Glomerular visceral epithelial cell (primary cell): ENCODE data around the gene LHX3.
A peak's percentile ranks its signal among the peaks of the same experiment; 100 is the strongest.

Source experiments
- DNase-seq: peaks from one replicate; pipeline ENCODE4 v3.0.0-alpha.2; 2016; ENCODE audit errors: extremely low spot score

Gene LHX3

DNA sequence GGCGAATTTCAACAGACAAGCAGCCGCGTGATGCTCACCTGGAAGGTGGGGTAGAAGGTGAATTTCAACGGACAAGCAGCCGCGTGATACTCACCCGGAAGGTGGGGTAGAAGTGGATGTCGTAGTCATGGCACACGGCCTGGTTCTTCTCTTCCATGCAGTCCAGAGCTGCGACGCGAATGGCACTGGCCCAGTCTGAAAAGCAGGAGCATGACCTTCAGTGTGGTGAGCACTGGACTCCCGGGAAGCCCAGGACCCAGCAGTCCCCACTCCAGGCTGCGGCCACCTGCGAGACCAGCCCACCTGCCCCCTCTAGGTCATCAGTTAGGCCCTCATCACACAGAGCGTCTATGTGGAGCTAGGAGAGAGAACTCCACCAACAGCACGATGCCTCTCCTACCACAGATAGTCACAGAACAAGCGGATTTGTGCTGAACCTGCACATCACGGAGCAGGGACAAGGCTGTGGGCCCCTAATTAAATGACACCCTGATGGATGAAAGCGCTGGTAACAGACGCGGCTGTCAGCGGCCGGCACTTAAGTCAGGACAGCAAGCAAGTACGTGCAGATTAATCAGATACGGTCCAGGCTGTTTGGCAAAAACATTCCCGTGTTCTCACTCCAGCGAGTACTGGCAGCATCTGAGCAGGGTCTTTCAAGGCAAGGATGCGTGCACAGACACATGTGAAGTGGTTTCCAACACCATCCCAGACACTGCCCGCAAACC lies 21.9 kb upstream of the LHX3 start:
- DNase-seq: no peak

DNA sequence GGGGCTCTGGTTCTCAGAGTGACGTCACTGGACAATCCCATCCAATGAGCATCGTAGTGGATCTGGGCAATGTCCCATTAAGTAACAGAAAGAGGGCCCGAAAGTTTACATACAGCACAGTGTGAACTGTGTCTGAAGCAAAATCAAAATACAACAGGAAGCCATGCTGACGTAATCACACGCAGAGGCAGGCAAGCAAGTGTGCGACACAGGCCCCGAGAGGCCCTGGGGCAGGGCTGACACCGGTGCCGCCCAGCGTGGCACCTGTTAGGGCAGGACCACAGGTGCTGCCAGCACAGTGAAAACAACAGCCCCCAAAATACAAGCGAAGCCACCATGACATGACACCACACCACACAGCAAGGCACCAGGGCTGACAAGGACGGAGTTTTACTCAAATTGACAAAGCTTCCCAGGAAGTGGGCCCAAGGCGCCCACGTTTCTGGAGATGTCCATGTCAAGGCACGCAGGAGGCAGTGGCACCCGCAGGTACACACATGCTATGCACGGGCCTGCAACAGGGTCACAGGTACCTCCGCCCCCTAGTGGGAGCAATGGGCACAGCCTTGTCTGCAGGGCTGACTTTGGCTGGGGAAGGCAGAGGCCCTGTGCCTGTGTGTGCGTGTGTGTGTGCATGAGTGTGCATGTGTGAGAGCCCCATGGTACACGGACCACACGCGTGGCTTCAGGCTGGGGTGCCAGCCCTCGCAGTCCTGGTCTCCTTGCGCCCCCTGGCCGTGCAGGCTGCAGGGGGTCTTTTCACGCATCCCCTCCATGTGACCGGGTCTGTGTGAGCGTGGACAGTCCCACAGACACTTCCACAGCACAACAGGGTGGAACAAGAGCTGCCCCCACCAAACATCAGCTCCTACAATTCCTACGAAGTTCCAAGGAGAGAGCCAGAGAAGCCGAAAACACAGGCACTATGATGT lies 21.1 kb upstream of the LHX3 start:
- peak; percentile 48 for DNase-seq

DNA sequence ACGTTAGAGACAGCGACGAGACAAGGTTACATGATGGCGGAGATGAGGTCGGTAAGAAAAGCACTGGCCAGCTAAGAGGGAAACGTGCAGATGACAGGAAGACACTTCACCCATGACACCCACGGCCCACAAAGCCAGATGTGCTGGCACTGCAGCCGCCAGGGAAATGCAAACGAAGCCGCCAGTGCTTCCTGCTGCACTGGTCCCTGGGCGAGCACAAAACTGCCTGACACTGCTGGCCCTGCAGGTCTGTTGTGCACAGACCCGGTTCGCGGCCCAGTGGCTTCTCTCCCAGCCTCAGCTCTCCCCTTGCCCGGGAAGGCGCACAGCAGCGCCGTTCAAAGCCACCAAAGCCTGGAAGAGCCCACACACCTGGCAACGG lies 20.4 kb upstream of the LHX3 start:
- DNase-seq: no peak

DNA sequence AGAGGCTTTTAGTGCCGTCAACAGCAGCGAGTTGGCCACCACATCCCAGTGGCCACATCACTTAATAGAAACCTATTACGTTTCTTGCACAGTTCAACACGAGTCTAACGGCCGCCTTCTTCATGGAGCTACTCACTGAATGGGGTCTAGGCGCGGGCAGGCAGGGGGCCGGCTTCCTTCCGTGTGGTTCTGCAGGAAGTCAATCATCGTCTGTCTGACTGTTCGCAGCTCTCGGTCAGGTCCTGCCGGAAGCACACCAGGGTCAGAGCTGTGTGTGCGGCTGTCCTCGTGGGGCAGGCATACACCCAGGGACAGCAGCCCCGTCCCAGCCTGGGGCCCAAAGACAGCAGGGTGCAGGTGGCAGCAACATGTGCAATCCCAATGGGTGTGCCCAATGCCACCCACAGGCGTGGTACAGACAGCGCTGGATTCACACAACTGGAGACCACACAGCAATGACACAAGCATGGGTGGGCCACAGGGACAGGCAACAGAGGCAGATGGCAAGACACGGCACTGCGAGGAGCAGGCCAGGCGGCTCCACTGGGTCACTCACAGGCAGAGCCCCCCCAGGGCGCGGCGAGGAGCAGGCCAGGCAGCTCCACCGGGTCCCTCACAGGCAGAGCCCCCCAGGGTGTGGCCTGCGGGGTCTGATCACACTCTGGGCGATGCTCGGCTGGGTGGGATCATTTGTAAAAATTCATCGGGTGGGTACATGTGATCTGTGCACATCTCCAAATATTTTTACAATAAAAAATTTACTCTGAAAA lies 19.1 kb upstream of the LHX3 start:
- no peak for DNase-seq

DNA sequence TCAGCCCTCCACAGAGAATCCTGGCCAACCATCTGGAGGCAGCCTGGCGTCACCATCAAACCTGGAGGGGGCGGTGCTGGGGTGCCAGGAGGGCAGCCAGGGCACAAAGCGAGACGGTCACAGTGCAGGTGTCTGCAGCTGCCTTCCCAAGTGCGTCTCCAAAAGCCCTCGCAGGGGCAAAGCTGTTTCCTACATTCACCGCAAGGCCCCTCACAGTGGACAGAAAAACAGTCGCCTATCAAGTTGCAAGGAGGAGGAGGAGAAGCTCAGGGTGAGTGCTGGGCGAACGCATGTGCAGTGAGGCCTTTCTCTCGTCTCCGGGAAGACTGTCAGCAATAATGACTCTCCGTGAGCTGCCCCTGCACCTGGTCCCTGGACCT lies 18.0 kb upstream of the LHX3 start:
- DNase-seq: no peak

DNA sequence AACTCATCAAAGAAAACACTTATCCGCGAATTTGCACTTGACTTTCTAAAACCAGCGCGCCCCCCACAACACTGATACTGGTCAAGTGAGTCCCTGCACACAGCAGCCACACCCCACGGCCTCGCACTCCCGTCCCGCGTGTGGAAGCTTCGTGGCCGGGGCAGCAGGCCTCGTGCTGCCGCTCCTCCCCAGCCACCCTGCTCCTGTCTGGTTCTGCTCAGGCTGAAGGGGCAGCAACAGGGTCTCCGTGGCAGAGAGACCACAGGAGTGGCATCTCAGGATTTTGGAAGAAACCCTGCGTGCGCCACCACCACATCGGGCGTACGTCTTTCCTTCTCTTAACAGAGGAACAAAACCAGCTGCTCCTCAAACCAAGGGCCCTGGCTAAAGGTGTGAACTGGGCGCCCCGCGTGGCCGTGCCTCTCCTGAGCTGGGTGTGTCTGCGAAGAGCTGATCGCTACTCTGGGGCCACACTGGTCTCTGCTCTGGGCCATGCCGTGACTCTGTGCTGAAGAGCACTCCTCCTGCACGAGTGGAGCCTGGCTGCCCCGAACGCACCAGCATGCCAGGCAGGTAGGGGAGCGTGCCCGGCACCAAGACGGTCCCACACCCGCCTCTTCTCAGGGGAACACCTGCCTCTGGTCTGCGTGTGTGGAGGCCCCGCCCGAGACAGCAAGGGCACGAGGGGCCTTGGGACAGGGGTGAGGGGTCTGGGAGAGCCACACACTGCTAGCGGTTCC lies 17.4 kb upstream of the LHX3 start:
- no peak for DNase-seq

DNA sequence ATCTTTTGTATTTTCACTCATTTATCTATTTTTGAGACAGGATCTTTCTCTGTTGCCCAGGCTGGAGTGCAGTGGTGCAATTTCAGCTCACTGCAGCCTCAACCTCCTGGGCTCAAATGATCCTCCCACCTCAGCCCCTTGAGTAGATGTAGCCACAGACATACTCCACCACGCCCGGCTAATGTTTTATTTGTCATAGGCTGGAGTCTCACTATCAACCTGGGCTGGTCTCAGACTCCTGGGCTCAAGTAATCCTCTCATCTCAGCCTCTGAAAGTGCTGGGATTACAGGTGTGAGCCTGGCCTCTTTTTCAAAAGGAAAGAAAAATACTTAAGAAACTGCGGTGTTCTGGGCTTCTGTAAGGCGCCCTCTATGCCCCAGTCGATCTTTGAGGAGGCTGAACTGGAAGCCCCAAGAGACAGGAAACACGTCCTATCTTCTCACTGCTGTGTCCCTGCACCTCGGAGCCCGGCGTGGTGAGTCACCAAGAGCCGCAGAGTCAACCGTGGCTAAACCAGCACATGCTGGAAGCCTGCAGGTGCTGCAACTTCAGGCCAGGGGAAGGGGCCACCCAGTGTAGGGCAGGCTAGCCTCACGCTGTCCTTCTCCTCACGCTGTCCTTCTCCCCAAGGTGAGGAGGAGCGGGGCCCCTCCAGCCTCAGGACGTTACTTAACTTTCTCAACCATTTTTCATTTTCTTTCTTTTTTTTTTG lies 15.2 kb upstream of the LHX3 start:
- DNase-seq: peak; percentile 73

DNA sequence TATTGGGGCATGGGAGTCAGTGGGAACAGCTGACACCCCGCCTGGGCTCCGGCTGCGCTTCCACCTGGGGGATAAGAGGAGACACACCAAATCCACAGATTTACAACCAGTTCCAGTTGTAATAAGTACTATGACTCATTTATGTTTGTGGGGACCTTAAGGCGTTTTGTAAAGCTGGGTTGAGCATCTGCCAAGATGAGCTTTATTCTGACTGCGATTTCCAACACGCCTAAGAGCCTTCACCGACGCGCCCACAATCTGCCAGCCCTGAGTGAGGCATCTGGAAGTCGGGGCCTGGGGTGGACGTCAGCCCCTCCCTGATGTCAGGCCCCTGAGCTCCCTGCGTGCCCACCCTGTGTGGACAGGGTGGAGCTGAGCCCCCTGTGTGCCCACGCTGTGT lies 14.3 kb upstream of the LHX3 start:
- no peak for DNase-seq

DNA sequence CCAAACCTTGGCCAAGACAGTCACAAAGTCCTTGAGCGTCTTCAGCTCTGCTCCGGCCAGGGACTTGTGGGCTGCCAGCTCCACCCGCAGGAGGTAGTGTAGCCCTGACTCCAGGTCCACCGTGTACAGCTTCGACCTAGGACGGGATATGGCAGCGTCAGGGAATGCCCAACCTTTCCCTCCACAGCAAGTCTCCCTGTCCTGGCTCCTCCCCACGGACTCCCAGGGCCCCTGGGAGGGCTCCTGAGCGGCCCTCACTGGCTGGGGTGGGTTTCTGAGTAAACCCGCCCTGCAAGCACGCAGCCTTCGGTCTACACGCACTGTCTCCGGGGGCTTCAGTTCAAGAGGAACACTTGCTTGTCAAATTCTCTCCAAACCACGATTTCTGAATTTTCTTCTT lies 13.7 kb upstream of the LHX3 start:
- DNase-seq: no peak

DNA sequence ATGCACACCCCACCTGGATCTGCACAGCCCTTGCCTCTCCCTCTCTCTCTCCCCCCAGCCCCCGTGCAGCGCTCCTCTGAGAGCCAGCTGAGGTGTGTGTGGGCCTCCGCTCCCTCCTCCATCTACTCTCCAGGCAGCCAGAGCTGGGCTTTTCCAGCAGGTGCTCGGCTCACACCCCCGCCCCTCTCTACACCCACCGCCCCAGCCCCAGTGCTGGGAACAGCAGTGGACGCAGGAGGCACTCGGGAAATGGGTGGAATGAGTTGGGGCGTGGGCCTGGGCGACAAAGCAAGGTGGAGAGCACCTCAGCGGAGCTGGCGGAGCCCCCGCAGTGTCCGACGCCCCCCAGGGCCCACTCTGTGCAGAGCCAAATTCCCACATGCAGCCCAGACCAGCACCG lies 13.3 kb upstream of the LHX3 start:
- no peak for DNase-seq

DNA sequence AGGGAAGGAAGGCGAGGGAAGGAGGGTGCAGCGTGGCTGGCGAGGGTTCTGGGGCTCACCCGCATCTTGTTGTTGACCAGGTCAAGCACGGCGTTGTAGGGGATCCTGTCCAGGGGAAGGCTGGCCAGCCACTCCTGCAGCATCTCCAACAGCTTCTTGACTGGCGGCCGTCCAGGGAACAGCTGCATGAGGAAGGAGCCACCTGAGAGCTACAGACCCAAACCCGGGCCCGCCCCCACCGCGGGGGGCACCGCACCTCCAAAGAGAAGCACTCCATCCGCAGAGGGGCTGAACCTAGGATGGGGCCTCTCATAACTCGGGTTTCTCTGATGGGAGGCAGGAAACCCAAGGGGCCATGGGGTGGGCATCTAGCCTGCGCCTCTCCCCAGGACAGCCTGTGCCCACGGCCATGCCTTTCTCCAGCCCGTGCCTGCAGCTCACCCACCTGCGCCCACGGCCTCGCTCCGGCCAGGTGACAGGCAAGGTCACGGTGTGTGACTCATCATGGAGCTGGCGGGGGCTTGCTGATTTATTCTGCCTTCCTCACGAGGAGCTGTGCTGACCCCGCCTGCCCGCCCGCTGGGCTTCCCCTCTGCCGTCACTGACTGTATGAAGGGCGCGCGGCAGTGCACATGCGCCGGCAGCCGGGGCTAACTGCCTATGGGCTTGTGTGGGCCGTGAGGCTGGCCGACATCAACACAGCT lies 11.8 kb upstream of the LHX3 start:
- DNase-seq: no peak

DNA sequence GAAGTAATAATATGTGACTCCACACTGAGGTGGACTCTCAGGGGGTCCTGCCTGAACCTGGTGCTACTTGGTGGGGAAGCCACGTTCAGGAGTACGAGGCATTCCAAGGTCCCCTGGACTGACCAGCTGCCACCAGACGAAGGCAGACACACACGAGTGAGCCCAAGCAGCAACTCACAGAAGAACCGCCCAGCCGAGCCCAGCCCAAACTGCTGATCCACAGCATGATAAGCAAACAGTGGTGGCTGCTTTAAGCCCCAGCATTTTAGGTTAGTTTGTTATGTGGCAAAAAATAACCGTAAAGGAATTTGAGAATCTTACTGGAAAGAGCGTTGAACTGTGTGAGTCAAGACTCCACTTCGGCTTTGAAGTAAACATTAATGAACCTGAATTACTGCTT lies 8.8 kb upstream of the LHX3 start:
- no peak for DNase-seq

DNA sequence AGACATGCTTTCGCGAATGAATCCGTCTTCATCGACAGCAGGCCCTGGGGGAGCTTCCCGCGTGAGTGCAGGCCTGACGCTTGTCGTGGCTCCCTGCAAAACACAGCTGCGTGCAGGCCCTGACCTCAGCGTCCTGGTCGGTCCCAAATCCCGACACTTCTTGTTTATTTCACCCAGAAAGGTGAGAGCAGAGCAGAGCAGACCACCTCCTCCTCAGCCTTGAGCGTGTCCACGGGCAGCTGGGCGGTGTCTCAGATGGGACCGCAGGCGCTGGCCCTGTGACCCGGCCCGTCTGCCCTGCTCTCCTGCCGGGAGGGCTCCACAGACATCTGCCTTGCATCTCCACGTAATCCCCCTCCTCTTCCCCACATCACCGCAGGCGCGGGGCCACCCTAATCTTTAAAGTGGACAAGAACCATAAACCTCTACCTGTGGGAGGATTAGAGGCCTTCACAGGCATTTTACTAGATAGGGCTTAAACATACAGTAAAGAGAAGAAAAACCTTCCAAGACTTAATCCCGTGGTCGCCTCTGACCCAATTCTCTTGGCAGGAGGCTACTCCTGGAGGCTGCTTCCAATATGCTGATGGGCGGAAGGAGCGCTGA lies 7.5 kb upstream of the LHX3 start:
- no peak for DNase-seq

DNA sequence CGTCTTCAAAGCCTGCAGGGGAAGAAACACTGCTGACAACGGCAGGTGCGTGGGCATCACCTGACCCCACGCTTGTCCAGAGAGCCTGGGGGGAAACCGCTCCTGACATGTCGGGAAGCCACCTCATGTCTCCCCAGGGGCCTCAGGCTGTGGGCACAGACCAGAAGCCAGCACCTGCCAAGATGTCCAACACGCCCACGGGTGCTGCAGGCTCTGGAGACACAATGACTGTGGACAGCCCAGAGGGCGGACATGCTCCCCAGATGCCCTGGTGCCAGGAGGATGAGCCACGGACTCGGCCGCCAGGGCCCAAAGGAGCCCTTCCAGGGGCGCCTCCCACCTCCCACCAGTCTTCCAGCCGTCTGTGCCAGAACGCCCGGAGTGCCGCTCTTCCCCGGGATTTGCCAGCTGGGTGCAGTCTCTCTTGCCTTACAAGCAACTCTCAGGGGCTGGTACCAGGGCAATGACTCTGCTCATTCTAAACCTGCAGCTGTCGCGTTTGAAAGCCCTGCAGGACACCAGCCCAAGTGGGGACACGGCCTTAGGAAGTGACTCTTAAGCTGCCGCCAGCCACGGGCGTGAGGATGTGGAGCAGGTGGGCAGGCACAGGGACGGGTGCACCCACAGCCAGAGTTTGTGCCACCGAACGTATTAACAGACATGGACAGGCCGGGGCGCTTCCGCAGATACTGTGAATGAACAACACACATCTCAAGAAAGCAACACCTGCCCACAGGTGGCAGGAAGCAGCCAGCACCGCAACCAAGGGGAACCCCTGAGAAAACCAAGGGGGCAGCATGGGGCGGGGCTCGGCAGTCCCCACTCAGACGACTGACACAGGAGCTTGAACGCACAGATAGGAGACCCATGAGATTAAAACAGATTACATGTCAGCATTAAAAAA lies 6.8 kb upstream of the LHX3 start:
- DNase-seq: no peak

DNA sequence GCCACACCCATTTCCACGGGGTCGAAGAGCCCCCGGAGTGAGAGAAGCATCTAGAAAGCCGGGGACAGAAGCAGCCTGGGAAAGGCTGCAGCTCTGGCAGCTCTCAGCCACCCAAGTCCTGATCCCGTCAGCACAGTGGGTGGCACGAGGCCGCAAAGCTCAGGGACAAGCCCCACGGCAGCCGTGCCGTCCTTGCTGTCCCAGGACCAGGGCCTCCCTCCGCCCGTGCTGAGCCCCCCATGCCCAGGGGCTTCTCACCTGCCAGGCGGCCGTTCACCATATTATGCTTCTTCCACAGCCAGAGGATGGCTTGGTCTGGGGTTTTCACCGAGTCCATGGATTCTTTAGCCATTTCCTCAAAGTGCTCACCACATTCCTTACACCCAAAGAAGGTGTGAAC lies 6.1 kb upstream of the LHX3 start:
- DNase-seq: no peak

DNA sequence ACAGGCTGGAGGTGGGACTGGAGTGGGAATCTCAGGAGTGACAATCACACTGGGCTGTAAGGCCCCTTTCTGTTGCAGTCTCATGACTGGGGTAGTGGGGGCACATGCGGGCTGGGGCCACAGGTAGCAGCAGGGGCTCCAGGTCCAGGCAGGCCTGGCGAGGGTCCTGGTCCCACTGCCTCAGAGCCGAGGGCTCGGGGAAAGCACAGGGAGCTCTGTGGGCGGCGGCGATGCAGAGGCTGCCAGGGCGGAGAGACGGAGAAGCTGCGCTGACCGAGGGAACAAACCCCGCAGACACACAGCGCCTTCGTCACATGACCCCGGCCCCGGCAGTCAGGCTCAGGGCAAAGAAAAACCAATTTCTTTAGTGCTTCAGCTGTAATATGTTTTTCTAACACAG lies 5.3 kb upstream of the LHX3 start:
- DNase-seq: no peak

DNA sequence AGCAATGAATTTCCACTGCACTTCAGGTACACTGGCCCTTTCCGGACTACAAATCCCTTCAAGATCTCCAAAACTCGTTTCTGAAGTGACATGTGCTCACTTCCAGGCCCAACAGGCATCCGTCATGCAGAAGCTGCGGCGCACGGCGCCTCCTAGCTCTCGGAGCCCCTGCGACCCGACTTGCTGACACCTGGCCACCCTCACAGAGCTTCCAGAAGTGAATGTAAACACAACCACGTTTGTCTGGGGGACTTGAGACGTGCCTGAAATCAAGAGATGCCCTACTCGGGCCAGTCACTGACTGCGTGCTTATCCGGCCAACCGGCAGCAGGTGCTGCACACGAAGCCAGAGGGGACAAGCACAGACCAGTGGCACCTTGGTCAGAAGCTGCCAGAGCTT lies 4.9 kb upstream of the LHX3 start:
- DNase-seq: no peak

DNA sequence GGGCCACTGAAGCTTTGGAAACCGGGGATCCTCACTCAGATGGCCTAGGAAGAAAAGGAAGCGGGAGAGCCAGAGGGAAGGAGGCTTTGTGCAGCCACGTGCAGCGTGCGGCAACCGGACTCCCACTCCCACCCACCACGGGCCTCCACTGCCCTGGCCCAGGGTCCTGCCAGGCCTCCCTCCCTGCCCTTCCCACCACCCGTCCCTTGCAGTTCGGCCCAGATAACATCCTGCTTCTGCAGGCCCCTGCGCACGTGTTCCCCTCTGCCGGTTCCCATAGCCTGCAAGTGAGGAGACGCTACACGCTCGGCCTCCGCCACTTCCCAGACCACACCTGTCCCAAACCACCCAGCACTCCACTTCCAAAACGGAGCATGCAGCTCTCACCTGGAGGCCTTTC lies 4.3 kb upstream of the LHX3 start:
- DNase-seq: no peak

DNA sequence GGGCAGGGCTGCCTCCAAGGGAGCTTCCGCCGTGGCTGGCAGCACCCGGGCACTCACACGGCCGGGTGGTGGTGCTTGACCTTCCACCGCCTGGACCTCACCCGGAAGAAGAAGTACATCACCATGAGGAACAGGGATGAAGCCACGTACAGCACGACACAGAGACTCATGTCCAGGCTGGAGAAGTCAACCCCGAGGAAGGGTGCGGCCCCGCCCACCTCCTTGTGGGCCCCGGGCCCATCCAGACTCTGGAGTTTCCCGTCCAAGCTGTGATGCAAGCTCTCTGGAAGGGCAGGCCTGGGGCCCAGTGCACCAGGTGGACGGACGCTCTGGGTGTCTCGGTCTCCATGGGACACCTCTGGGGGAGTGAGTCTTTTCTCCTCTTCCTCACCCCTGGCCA lies 3.7 kb upstream of the LHX3 start:
- DNase-seq: no peak
